Right lobe of liver (tissue), 6 donors: ENCODE data around the gene HORMAD1. TPM values are rescaled to one million over a fixed set of nuclear protein-coding genes. Genes with fewer than 3 reads are reported as not detected.

ENCODE experiments used
- ATAC-seq, 4 donors: fragments of 200-7000 bp; cut with Tn5 transposase; one replicate each; pipeline ENCODE4 v1.9.1; 2020; ENCODE audit warnings: mild to moderate bottlenecking in 4 of 4, moderate library complexity in 4 of 4
- DNase-seq, 3 donors: peaks; one replicate each; pipeline ENCODE4 v3.0.0-alpha.2; 2020
- H3K27ac ChIP-seq, 3 donors: fragments of 200-600 bp; one replicate each; pipeline ENCODE4 v1.8.0; 2022
- H3K27me3 ChIP-seq, 2 donors: fragments of 200-600 bp; one replicate each; pipeline ENCODE4 v1.8.0; 2022
- H3K36me3 ChIP-seq, 4 donors: fragments of 200-600 bp; sonication (generic) in 1 of 4; one replicate each; pipeline versions ENCODE4 v1.5.1 to v1.8.0; 2017 to 2022; ENCODE audit warnings: control low read depth in 1 of 4
- H3K4me1 ChIP-seq, 4 donors: fragments of 200-600 bp; sonication (generic) in 1 of 4; one replicate each; pipeline versions ENCODE4 v1.5.1 to v1.8.0; 2017 to 2022; ENCODE audit warnings: control low read depth in 1 of 4
- H3K4me3 ChIP-seq, 3 donors: fragments of 200-600 bp; one replicate each; pipeline ENCODE4 v1.8.0; 2022
- H3K9me3 ChIP-seq, 4 donors: fragments of 200-600 bp; sonication (generic) in 1 of 4; one replicate each; pipeline versions ENCODE4 v1.5.1 to v1.8.0; 2017 to 2022; ENCODE audit warnings: control low read depth in 1 of 4
- CTCF ChIP-seq, 4 donors: fragments of 200-600 bp in 3 of 4; fragments of 450-650 bp in 1 of 4; IDR thresholded peaks; one replicate each; pipeline versions ENCODE4 v1.5.1 to v1.8.0; 2016 to 2022; ENCODE audit warnings: antibody characterized with exemption in 4 of 4, mild to moderate bottlenecking in 2 of 4
- POLR2A ChIP-seq: fragments of 450-650 bp; IDR thresholded peaks from one replicate; pipeline ENCODE4 v1.6.1; 2017; ENCODE audit warnings: antibody characterized with exemption, mild to moderate bottlenecking
- WGBS: methylation state at CpG from one replicate; pipeline ENCODE4 v1.1.6; 2018; ENCODE audit warnings: low coverage, low lambda C conversion rate; ENCODE audit not compliant: insufficient coverage; ENCODE audit errors: missing lambda C conversion rate; 5-methylcytosine and 5-hydroxymethylcytosine counted together
- intact Hi-C, 2 donors: fragments of 100-400 bp; cut with DNase I; formaldehyde crosslinking; loops; one replicate each; pipeline versions ENCODE4 v1.11.2 to v1.14.1; 2022
- small RNA-seq, 2 experiments: library from RNA; depleted of rRNA; stranded (forward); fragments of <200 nt; gene quantifications; one replicate each; pipeline ENCODE3, GENCODE V24; 2016
- total RNA-seq, 6 experiments: library from RNA; depleted of rRNA in 2 of 6; stranded (reverse); fragments of >200 nt in 2 of 6; fragmentation: NEBNext Ultra II Directional in 3 of 6; extraction: Animal tissue kit (Norgen Biotek cat#: 25700) in 3 of 6; gene quantifications; one replicate each; pipeline versions ENCODE4 v1.1.0 to v1.2.4, GENCODE V29; 2016 to 2023
- donor health status: DM: no; HTN: yes; CAD: no.
- donor health status: DM: no; HTN: no; CAD: no.
- donor health status: DM: no; HTN: no; CAD: no.
- donor health status: DM: no; HTN: yes; CAD: no.
- donor health status: DM: no; HTN: yes; CAD: no.

HORMAD1 gene
- total RNA-seq, 6 experiments from 2014 or later = 0.22 to 0.47 (median 0.25) TPM; not detected in 3

- H3K27ac ChIP-seq = no peak overlapping the region
- intact Hi-C loops = no loop called here
- WGBS = 92% methylated on average over 4 of the region's 5 CpGs
Observed at GRCh38 chr1:150649441-150650075, 71.1 kb downstream of the HORMAD1 start.

More at GRCh38 chr1:150649441-150650075, 71.1 kb downstream of the HORMAD1 start:
- H3K9me3 ChIP-seq = no peaks in the 10 kb centered on the region
- no peak for ATAC-seq
- no peak for DNase-seq
- no peak overlapping the region for H3K4me3 ChIP-seq
- H3K4me1 ChIP-seq = no peaks in the 10 kb centered on the region
- no peak for TF ChIP-seq CTCF (IDR thresholded peaks at IDR 0.05)
- no peak for TF ChIP-seq POLR2A
- H3K36me3 ChIP-seq = peaks cover 0 to 33% (median 5%) of the 10 kb centered on the region in 4 donors
- H3K27me3 ChIP-seq = no peaks in the 10 kb centered on the region

Small RNA genes lying within 50 kb of the gene (small RNA-seq; reads per million reads assigned to genes)
- 0 reads per million in 2 experiments for gene RNU6-1042P

Other genes starting within 250 kb of the HORMAD1 start
- 10 to 100 TPM; 16.1 to 32.1 (median 22.4) TPM for gene TARS2, start 233.5 kb downstream of the HORMAD1 start, total RNA-seq
- 10 to 100 TPM in 5 of 6 experiments, 1 to 10 TPM in 1; 8.8 to 26.7 (median 14.9) TPM for gene ECM1, start 212.8 kb downstream of the HORMAD1 start, total RNA-seq
- not detected for gene FALEC, start 205.1 kb downstream of the HORMAD1 start, total RNA-seq
- gene ADAMTSL4, start 171.5 kb downstream of the HORMAD1 start, total RNA-seq = 10 to 100 TPM; 20.5 to 35.2 (median 31.5) TPM
- 100 to 1,000 TPM in 5 of 6 experiments, 10 to 100 TPM in 1; 83.6 to 266 (median 158) TPM for gene MCL1, start 141.3 kb downstream of the HORMAD1 start, total RNA-seq
- 100 to 1,000 TPM in 2 of 6 experiments, 10 to 100 TPM in 4; 60.4 to 166 (median 71.2) TPM for gene ENSA, start 91.3 kb downstream of the HORMAD1 start, total RNA-seq
- 10 to 100 TPM in 4 of 6 experiments, 1 to 10 TPM in 2; 4.1 to 15.3 (median 11.2) TPM for gene GOLPH3L, start 23.7 kb downstream of the HORMAD1 start, total RNA-seq
- 100 to 1,000 TPM in 1 of 6 experiments, 10 to 100 TPM in 5; 23.9 to 195 (median 61.4) TPM for gene CTSS, start 44.9 kb upstream of the HORMAD1 start, total RNA-seq
- gene CTSK, start 87.4 kb upstream of the HORMAD1 start, total RNA-seq = 1 to 10 TPM; 1.5 to 3.8 (median 2.6) TPM
- 10 to 100 TPM; 24.7 to 31.9 (median 27.8) TPM for gene ARNT, start 155.7 kb upstream of the HORMAD1 start, total RNA-seq
- not detected for gene CTXND2, start 166.2 kb upstream of the HORMAD1 start, total RNA-seq
- gene SETDB1, start 205.5 kb upstream of the HORMAD1 start, total RNA-seq = 10 to 100 TPM; 10.4 to 17.8 (median 12.9) TPM